Measurements from ENCODE around the gene RDH8. TPM values are rescaled to one million over a fixed set of nuclear protein-coding genes. Genes with fewer than 3 reads are reported as not detected.

RDH8 gene
- polyA plus RNA-seq, 1 donor: not detected

DNA sequence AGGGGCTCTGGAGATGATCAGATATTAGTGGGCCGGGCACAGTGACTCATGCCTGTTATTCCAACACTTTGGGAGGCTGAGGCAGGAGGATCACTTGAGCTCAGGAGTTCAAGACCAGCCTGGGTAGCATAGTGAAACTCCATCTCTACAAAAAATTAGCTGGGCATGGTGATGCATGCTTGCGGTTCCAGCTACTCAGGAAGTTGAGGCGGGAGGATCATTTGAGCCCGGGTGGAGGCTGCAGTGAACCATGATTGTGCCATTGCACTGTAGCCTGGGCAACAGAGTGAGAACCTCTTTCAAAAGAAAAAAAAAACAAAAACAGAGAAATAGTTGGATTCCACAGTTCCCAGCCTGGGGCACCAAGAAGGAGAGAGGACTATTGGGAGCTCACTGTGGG lies 54.9 kb downstream of the RDH8 start:
- no peaks in the 10 kb centered on the region for H3K9me3 ChIP-seq (ENCODE audit: control insufficient read depth, low read depth, low read length)
- no peaks in the 10 kb centered on the region for H3K4me1 ChIP-seq (ENCODE audit: control insufficient read depth, insufficient read depth, low read length)
- no peak overlapping the region for H3K27ac ChIP-seq (ENCODE audit: low read length)
- no CpG with 5 or more reads among the region's 4 CpGs for WGBS (ENCODE audit: insufficient coverage, low lambda C conversion rate)
- no peaks in the 10 kb centered on the region for H3K36me3 ChIP-seq (ENCODE audit: control insufficient read depth, insufficient read depth, low read length)
- DNase-seq: no peak
- no peak overlapping the region for H3K4me3 ChIP-seq (ENCODE audit: low read length)
- H3K27me3 ChIP-seq (ENCODE audit: control insufficient read depth, insufficient read depth, low read length): no peaks in the 10 kb centered on the region

DNA sequence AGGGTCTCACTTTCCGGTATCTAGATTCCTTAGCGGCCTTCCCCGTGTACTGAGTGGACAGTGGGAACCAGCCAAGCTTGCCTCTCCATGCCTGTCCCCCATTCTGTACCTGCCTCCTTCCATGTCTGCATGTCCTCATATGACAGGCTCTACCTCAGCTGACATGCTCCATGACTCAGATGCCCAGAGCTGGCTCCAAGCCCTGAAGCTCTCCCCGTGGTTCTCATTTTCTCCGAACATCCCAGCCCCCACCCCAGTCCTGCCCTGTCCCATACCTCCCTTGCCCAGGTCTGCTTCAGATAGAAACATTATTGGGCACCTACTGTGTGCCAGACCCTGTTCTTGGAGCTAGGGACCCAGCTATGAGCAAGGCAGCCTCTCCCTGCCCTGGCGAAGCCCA lies 55.8 kb downstream of the RDH8 start:
- Histone ChIP-seq H3K9me3 (ENCODE audit: control insufficient read depth, low read depth, low read length) (no peaks in the 10 kb centered on the region), H3K27me3 (ENCODE audit: control insufficient read depth, insufficient read depth, low read length) (no peaks in the 10 kb centered on the region), H3K36me3 (ENCODE audit: control insufficient read depth, insufficient read depth, low read length) (no peaks in the 10 kb centered on the region), H3K27ac (ENCODE audit: low read length) (no peak overlapping the region), H3K4me3 (ENCODE audit: low read length) (no peak overlapping the region), H3K4me1 (ENCODE audit: control insufficient read depth, insufficient read depth, low read length) (no peaks in the 10 kb centered on the region)
- no CpG with 5 or more reads among the region's 6 CpGs for WGBS (ENCODE audit: insufficient coverage, low lambda C conversion rate)
- DNase-seq: no peak

DNA sequence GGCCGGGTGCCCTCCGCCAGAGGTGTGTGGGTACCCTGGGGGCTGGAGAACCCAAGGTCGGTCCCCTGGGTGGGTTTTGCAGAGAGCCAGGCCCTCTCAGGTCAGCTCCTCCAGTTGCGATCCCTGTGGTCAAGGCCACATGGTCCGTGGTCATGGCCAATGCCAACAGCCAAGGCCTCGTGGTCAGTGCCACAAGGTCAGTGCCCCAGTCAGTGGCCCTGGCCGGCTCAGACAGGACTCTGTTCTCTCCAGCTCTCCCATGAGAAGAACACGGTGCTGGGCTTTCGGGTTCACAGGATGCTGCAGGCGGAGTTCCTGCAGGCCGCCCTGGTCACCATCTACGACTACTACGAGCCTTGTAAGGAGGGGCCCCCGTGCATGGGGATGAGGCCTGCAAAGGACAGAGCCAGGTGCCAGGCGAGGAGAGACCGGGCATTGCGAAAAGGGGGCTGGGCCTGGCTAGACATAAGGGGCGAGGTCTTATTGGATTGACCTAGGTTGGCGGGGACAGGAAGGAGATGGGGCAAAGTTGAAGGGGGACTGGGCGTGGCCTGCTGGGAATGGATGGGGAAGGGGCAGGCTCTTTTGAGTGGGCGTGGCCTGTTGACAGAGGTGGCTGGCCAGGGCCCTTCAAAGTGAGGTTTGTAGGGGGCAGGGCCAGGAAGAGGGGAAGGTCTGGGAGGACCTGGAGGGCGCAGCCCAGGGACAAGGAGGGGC lies 57.6 kb downstream of the RDH8 start:
- WGBS (ENCODE audit: insufficient coverage, low lambda C conversion rate): 62% methylated on average over 3 of the region's 22 CpGs
- Histone ChIP-seq H3K27me3 (ENCODE audit: control insufficient read depth, insufficient read depth, low read length) (no peaks in the 10 kb centered on the region), H3K27ac (ENCODE audit: low read length) (no peak overlapping the region), H3K36me3 (ENCODE audit: control insufficient read depth, insufficient read depth, low read length) (no peaks in the 10 kb centered on the region), H3K4me1 (ENCODE audit: control insufficient read depth, insufficient read depth, low read length) (no peaks in the 10 kb centered on the region), H3K4me3 (ENCODE audit: low read length) (no peak overlapping the region), H3K9me3 (ENCODE audit: control insufficient read depth, low read depth, low read length) (no peaks in the 10 kb centered on the region)
- no peak for DNase-seq

Other genes starting within 250 kb of the RDH8 start
- 17.3 TPM for gene ZNF846, start 244.7 kb upstream of the RDH8 start, polyA plus RNA-seq
- gene FBXL12, start 194.4 kb upstream of the RDH8 start, polyA plus RNA-seq: 39.2 TPM
- gene UBL5, start 185.6 kb upstream of the RDH8 start, polyA plus RNA-seq: 282 TPM
- 46.2 TPM for gene PIN1, start 178.2 kb upstream of the RDH8 start, polyA plus RNA-seq
- 15.9 TPM for gene OLFM2, start 77.0 kb upstream of the RDH8 start, polyA plus RNA-seq
- 5.6 TPM for gene COL5A3, start 3.0 kb upstream of the RDH8 start, polyA plus RNA-seq
- 44.5 TPM for gene SHFL, start 72.8 kb downstream of the RDH8 start, polyA plus RNA-seq
- 6.6 TPM for gene ANGPTL6, start 89.2 kb downstream of the RDH8 start, polyA plus RNA-seq
- gene PPAN, start 92.9 kb downstream of the RDH8 start, polyA plus RNA-seq: 41.3 TPM
- 14.4 TPM for gene P2RY11, start 98.2 kb downstream of the RDH8 start, polyA plus RNA-seq
- 221 TPM for gene EIF3G, start 106.4 kb downstream of the RDH8 start, polyA plus RNA-seq
- gene DNMT1, start 181.5 kb downstream of the RDH8 start, polyA plus RNA-seq: 51.9 TPM
- 4.4 TPM for gene S1PR2, start 217.8 kb downstream of the RDH8 start, polyA plus RNA-seq
- gene MRPL4, start 238.7 kb downstream of the RDH8 start, polyA plus RNA-seq: 37.2 TPM

All from large intestine (tissue), 3 donors.